Cerebellar cortex (tissue), 1 donor: ENCODE results near the gene ITGAE.

Source experiments
- DNase-seq: peaks from one replicate; pipeline ENCODE4 v3.0.0-alpha.2; 2015; ENCODE audit warnings: low spot score

The ITGAE gene

DNA sequence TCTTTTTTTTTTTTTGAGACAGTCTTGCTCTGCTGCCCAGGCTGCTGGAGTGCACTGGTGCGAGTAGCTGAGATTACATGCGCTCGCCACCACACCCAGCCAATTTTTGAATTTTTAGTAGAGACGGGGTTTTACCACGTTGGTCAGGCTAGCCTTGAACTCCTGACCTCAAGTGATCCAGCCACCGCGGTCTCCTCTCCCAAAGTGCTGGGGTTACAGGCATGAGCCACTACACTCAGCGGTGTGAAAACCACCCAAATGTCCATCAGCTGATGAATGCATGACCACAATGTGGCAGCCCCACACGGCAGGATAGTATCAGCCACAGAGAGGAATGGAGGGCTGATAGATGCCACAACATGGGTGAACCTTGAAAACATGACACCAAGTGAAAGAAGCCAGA, 107.2 kb downstream of the ITGAE start:
- DNase-seq: no peak

DNA sequence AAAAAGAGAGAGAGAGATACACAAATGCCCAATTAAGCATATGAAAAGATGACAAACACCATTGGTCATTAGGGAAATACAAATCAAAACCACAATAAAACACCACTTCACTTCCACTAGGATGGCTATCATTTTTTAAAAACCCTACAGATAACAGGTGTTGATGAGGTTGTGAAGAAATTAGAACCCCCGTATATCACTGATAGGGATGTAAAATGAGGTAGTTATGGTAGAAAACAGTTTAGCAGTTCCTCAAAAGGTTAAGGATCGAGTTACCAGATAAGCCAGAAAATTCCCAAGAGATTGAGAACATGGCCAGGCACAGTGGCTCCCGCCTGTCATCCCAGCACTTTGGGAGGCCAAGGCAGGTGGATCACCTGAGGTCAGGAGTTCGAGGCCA, 107.8 kb downstream of the ITGAE start:
- no peak for DNase-seq

DNA sequence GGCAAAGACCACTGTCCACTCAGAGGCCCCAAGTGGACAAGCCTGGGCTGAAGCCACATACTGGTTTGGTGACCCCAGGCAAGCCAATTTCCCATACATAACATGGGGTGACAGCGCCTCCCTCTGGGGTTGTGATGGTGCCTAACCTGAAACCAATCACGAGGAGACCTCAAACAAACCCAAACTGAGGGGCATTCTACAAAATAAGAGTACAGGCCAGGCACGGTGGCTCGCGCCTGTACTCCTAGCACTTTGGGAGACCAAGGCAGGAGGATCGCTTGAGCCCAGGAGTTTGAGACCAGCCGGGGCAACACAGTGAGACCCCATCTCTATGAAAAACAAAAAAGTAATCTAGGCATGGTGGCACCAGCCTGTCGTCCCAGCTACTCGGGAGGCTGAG, 108.6 kb downstream of the ITGAE start:
- DNase-seq: no peak

DNA sequence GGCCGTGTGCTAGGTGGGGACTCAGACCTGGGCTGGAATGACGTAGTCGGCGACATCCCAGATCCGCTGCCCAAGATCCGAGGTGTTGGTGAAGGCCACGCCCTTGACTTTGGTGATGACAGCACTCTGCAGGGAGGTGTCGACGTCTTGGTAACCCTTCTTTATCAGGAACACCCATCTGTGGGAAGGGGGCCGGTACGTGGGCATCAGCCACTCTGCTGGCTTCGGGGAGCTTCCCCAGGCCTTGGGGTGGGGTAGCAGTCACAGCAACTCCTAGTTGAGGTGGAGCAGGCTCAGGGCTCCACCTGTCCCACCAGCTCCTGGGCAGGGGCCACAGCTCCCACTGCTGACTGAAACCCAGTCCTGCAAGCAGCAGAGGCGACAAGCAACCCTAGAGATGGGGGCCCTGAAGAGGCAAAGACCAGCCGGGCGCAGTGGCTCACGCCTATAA, 109.3 kb downstream of the ITGAE start:
- DNase-seq: peak; percentile 44

DNA sequence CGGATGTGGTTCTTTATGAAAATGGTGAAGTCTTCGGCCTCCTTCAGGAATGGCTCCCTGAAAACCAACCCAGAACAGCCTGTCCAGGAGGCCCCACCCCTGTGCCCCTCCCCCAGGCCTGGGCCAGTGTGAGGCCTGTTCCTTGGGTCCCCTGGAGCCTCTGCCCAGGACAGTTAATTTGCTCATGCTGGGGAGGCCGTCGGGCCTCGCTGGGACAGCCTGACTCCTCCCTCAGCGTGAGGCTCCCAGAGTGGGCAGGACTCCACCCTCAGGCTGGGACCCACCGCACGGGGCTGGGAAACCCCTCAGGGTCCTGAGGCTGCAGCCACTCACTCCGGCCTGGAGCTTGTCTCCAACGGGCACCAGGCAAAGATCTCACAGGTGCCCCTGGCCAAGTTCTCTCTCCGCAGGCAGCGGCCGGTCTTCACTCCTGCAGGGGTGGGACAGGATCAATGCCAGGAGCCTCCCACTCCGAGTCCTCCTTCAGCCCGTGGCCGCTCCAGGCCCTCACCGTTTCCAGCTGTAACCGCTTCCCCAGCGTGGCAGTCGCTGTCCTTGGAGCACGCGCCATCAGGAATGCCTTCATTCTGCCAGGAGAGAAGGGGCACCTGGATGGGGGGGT, 110.8 kb downstream of the ITGAE start:
- no peak for DNase-seq

DNA sequence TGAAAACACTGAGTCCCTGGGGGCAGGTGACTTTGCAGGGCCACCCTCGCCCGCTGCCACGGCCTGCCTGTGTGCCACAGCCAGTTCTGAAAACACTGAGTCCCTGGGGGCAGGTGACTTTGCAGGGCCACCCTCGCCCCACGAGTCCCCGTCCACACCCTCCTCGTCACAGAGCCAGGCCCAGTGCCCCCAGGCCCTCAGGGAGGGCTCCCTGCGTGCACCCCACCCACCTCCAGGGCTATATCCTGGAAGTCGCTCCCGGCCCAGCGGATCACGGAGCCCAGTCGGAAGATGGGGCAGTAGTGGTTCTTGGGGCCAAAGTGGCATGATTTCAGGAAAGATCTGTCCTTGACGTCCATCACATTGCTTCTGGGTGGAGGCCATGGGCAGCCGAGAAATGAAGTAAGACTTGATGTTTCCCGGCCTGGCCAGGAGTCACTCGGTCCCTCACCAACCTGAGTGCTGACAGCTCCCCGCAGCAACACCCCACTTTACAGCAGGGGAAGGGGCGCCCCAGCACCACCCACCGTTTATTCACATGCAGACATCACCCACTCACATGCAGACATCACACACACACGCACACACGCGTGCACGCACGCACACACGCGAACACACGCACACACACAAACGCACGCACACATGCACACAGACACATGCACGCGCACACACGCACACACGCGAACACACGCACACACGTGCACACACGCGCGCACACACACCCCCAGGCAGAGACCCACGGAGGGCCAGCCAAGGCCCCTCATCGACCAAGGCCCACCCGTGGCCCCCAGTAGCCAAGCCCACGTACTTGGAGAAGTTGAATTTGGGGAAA, 111.5 kb downstream of the ITGAE start:
- DNase-seq: no peak

DNA sequence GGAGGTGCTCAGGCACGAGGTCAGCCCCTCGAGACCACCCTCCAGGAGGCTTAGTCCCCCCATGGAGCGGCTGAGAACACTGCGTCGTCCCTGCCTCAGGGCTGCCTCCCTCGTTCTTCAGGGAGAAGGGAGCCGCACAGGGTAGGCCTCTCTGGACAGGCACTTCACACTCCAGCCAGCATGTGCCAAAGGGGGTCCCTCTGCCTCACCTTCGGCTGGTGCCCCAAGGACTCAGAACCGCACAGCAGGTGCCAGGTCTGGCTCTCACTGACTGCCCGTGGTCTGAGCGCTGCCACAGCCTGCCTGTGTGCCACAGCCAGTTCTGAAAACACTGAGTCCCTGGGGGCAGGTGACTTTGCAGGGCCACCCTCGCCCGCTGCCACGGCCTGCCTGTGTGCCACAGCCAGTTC, 112.1 kb downstream of the ITGAE start:
- no peak for DNase-seq

DNA sequence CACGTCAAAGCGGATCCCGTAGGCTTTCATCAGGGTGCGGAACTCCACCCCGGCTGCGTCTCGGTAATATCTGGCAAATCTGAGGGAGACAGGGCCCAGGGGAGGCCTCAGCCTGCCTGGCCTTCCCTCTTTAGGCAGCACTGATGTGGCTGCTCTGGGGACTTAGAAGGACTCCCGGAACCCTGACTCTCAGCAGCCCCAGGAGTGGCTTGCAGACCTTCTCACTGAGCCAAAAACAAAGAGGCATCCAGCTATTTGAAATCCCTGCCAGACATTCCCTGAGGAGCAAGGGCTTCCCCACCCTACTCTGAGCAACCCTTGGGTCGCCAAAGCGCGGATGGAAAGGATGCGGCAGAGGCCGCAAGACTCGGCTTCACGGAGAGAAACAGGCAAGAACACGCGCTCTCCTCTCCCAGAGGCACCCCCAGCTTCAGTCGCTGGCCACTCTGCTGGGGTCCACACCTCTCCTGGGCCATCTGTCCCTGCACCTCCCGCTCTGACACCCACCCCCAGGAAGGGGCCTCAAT, 112.9 kb downstream of the ITGAE start:
- DNase-seq: no peak

DNA sequence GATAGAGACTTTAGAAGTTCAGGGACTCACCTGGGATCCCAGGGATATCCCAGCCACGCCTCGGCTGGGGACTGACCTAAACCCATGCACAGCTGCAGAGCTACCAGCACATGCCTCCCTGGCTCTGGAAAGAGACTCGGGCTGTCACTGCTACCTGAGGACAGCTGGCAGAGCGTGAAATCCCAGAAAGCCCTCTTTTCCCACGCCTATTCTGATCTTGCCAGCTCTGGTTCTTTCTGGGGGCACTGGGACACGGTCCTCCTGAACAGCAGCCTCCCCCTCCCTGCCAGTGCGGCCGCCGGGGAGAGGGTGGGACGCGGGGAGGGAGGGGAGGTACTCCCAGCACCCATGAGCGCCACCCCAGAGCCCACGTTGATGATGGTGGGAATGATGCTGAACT, 115.8 kb downstream of the ITGAE start:
- no peak for DNase-seq

DNA sequence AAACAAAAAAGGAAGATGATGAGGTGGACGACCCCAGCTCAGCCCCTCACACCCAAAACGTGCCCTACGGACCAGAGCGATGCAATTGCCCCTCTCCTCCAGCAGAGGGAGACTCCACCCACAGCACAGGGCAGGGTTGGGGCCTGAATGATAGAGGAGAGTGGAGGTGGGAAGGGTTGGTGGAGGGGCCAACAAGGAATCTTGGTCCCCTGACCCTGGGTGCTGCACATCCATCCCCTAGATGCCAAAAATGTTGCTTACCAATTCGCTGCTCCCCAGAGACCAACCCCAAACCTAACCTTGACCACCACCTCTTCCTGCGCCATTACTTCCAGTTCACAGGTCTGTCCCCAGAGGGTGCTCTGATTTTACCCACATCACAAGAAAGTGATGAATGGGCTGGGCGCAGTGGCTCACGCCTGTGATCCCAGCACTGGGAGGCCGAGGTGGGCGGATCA, 117.9 kb downstream of the ITGAE start:
- DNase-seq: no peak

DNA sequence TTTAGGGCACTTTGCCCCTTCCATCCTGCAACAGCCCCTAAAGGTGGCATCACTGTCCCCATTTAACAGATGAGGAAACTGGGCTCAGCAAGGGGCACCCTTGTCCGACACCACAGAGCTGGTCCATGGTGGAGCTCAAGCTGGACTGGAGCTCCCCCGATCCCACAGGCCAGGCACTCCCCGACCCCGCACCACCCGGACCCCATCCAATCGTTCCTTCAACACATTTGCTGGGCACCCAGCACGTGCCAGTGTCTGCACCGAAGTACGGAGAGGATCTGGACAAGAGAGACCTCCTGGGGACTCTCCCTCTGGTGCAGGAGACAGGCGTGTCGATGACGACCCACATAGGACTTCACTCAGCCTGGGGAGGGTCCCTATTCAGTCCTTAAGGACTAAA, 119.0 kb downstream of the ITGAE start:
- DNase-seq: no peak

DNA sequence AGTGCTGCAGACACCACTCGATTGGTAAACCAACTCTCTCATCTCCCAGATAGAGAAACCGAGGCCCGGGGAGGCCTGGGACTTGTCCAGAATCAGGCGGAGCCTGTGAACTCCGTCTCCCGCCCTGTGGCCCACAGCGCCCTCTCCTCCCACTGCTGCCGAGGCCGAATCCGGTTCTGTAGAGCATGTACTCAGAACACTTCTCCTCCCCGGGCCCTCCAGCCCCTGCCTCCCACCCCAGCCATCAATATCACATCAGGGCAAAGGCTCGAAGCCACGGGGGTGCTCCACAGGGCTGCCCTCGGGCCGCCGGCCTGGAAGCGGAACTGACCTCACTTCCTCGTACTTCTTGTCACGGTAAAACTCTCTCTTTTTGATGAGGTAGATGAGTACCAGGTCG, 119.4 kb downstream of the ITGAE start:
- DNase-seq: no peak

DNA sequence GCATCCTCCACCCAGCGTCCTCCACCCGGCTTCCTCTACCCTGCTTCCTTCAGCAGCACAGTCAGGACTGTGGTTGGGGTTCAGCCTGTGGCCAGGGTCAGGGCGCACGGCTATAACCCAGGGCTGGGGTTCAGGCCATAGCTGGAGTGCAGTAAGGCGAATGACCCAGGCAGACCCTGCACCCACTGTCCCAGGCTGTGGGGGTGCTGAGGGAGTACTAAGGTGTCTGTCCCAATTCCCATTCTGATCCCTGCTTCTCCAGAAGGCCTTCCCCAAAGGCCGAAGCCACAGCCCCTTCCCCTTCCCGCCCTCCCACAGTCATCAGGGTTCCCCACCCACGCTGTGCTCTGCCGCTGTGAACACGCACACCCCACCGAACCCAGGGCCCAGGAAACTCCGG, 119.9 kb downstream of the ITGAE start:
- no peak for DNase-seq

DNA sequence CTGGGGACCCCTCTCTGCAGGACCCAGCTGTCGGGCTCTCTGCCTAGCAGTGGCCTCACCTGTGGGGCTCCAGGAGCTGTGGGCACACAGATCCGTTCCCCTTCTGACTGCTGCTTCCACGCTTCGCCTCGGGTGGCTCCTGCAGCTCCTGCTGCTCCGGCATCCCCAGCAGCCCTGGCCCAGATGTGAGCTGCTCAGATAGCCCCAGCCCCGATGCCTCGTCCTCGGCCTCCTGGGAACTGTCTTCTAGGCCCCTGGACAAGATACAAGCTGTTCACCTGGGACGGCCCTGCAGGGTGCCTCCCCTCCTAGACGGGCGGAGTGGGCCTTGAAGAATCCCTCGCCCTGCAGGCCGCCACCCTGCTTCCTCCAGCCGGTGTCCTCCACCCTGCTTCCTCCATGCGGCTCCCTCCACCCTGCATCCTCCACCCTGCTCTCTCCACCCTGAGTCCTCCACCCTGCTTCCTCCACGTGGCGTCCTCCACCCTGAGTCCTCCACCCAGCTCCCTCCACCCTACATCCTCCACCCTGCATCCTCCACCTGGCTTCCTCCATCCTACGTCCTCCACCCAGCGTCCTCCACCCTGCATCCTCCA, 121.4 kb downstream of the ITGAE start:
- no peak for DNase-seq

DNA sequence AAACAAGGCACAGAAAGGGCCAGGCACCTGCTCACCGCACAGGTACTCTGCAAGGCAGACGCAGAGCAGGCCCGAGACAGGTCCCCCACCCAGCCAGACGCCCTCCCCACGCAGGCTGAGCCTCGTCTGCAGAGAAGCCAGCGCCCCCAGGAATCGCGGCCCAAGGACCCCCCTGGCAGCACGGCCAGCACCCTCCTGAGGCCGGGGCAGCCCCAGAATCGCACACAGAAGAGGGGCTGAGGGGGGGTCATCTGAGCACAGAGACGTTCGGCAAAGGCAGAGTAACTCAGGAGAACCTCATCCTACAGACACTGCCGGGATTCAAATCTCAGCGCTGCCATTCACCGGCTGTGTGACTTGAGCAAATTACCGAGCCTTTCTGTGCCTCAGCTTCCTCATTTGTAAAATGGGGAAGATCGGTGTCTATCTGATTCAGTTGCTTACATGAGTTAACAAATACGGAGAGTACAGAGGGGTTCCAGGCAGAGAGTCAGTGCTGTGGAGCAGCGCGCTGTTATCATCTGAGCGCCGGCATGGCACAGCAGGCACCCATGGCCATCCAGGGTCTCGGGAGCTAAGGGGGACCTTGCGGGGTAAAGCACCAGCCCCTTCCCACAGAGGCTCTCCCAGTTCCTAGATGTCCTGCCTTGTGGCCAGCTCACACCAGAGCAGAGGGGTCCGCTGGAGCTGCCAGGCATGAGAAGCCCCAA, 122.0 kb downstream of the ITGAE start:
- no peak for DNase-seq

DNA sequence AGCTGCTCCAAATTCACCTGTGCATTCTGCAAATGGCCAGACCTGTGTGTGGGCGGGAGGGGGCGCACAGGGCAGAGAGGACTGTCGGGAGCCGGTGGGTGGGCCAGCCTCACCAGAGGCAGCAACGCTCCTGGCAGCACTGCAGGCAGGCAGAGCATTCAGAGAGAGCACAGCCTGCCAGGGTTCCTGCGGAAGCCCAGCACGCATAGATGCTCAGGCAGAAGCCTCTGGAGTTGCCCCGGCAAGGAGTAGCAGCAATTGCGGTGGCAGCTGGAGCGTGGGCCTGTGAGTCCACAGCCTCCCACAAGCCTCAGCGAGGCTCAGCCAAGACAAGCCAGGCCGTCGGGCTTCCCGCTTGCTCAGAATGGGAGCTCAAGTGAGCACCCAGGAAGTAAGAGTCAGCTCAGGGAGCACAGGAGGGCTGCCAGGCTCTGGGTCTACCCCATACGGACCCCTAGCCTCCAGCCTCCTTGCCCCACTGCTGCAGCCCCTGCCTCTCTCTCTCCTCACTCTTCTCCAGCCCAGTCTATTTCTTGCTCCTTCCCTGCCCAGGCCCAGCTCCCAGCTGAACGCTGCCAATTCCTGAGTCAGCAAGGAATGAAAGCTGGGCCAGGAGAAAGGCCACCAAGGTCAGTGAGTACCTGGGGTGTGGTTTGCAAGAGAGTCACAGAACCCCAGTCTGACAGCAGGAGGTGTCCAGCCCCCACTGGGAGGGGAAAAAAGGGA, 122.7 kb downstream of the ITGAE start:
- DNase-seq: peak; percentile 41

DNA sequence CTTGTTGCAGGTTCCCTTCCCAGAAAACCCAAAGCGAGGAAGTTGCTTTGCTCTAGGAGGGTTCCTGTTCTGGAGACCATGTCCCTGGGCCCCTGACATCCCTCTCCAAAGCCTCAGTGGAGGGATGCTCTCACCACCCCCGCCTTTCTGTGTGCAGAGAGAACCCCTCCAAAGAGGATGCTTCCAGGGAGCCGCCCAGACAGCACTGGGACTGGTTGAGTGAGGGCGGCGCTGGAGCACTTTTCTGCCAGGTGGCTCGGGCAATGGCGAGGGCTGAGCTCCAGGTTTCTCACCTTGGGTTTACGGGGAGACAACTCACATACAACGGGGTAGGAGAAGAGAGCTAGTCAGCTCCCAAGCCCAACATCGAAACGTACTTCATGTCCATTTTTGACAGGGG, 125.1 kb downstream of the ITGAE start:
- DNase-seq: no peak

DNA sequence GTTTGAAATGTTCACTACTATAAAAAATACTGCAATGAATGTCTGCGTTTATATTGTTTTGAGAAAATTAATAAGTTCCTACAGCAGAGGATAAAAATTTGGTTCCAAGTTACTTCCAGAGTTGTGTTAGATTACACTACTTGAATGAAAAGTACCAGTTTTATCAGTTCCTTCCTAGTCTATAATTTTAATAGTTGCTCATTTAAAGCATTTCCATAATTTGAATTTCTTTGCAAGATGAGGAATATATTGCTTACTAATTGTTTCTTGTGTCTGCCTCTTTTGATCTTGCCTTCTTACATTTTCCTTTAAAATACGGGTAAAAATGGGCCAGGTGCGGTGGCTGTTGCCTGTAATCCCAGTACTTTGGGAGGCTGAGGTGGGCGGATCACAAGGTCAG, 128.4 kb downstream of the ITGAE start:
- no peak for DNase-seq

DNA sequence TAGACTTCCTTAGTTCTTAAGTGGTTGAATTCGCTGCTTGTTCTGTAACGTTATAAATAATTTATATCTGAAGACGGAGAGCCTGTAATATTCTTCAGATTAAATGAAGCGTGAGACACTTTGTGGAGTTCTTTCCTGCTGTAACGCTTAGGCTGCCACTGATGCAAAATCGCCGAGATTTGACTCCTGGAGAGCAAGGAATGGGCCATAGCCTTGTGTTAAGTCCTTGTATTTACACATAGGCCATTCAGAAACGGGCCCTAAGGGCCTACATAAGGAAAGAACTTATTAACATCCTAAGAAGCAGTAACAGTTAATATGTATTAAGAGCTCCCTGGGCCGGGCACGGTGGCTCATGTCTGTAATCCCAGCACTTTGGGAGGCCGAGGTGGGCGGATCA, 131.4 kb downstream of the ITGAE start:
- no peak for DNase-seq

DNA sequence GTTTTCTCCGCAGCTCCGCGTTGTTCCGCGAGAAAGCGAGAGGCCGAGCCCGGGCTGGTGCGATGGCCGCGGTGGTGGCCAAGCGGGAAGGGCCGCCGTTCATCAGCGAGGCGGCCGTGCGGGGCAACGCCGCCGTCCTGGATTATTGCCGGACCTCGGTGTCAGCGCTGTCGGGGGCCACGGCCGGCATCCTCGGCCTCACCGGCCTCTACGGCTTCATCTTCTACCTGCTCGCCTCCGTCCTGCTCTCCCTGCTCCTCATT, 132.0 kb downstream of the ITGAE start:
- no peak for DNase-seq

DNA sequence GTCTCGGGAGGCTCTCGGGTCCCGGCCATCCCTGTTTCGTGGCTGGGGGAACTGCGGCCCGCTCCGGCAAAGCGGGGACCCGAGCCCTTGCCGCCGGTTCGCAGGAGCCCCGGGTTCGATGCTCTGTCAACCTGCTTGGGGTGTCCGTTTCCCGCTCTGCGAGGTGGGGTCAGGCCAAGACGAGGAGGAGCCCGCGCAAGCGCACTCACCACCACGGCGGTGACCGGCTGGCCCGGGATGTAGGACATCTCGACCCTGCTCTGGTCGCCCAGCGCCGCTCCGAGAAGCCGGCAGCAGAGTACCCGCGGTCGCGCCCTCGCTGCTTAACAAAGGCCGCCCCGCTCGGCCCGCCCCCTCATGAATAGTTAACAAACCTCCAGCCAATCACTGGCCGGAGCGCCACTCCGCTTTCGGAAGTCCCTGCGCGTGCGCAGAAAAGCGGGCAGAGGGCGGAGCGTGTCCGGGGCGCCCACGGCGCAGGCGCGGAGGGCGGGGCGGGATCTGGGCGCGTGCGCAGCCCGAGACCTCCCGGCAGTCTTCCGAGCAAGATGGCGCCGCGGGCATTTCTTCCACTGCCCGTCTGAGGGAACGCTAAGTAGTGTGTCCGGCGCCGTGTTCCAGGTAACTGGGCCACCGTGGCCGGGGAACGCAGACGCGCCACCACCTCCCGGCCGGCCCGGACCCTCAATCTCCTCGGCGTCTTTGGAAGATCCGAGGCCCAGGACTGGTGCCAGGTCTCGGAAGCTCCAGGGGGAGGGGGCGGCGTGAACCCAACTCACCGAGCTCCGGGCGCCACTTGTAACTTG, 132.5 kb downstream of the ITGAE start, which contains the start of the genes EMC6 and TAX1BP3:
EMC6 (plus strand) TSS at position 534 of the 806 bp plus-strand sequence. CDS start 335 bp downstream, outside the sequence.
TAX1BP3 (minus strand) TSS at position 300 of the 806 bp plus-strand sequence; CDS start at position 248, 52 bp downstream.
- DNase-seq: peak; percentile 98
